ENCODE measurements around the gene CARMIL3. TPM values are rescaled to one million over a fixed set of nuclear protein-coding genes. Genes with fewer than 3 reads are reported as not detected.
"Not testable (repeated sequence)": the region's sequence is repeated elsewhere in the genome, so short reads cannot be mapped to it uniquely, and the experiment has no call there.

Gene CARMIL3, protein sequence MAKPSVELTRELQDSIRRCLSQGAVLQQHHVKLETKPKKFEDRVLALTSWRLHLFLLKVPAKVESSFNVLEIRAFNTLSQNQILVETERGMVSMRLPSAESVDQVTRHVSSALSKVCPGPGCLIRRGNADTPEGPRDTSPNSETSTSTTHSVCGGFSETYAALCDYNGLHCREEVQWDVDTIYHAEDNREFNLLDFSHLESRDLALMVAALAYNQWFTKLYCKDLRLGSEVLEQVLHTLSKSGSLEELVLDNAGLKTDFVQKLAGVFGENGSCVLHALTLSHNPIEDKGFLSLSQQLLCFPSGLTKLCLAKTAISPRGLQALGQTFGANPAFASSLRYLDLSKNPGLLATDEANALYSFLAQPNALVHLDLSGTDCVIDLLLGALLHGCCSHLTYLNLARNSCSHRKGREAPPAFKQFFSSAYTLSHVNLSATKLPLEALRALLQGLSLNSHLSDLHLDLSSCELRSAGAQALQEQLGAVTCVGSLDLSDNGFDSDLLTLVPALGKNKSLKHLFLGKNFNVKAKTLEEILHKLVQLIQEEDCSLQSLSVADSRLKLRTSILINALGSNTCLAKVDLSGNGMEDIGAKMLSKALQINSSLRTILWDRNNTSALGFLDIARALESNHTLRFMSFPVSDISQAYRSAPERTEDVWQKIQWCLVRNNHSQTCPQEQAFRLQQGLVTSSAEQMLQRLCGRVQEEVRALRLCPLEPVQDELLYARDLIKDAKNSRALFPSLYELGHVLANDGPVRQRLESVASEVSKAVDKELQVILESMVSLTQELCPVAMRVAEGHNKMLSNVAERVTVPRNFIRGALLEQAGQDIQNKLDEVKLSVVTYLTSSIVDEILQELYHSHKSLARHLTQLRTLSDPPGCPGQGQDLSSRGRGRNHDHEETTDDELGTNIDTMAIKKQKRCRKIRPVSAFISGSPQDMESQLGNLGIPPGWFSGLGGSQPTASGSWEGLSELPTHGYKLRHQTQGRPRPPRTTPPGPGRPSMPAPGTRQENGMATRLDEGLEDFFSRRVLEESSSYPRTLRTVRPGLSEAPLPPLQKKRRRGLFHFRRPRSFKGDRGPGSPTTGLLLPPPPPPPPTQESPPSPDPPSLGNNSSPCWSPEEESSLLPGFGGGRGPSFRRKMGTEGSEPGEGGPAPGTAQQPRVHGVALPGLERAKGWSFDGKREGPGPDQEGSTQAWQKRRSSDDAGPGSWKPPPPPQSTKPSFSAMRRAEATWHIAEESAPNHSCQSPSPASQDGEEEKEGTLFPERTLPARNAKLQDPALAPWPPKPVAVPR (N-terminal part only)
- 1 to 10 TPM; 1.0 to 2.3 TPM for total RNA-seq
- 1 to 10 TPM; 1.1 to 2.3 (median 1.4) TPM for polyA plus RNA-seq (ENCODE audit: insufficient read length in 6 of 6)
- long read RNA-seq, donor 1: 0 reads
- long read RNA-seq, donor 2: 0 reads
- long read RNA-seq, donor 3: 0 reads
- long read RNA-seq, donor 4: 0 reads
- long read RNA-seq, donor 5: 0 reads
- long read RNA-seq, donor 6: 0 reads
- long read RNA-seq, donor 7: 0 reads
- long read RNA-seq, donor 8: 0 reads
- long read RNA-seq, donor 9: 0 reads
- long read RNA-seq, donor 10: 0 reads
- long read RNA-seq, donor 11: 0 reads
- long read RNA-seq, donor 12: 0 reads

GRCh38 chr14:24051789-24052655 is at the start of gene CARMIL3:
Gene CARMIL3 (plus strand): TSS chr14:24052009. CDS start chr14:24052154, 145 bp downstream.
- Histone ChIP-seq H3K9me3 (no peaks in the 10 kb centered on the region), H3K27ac (peak within 1 kb of the TSS in 1 of 2 donors; percentile 65), H3K27me3 (peaks cover 0 to 37% of the 10 kb centered on the region in 2 donors), H3K4me1 (peaks cover 0 to 28% of the 10 kb centered on the region in 2 donors), H3K36me3 (no peaks in the 10 kb centered on the region), H3K4me3 (peak within 1 kb of the TSS; percentile 60 to 73)
- ATAC-seq (peak; percentile 96), DNase-seq (peak; percentile 64 to 93 (median 80))
- intact Hi-C loops (cut with DNase I): no loop called here
- no peak for TF ChIP-seq CTCF (IDR thresholded peaks at IDR 0.05)

GRCh38 chr14:24006471-24006816 is 45.4 kb upstream of the CARMIL3 start:
- H3K27me3 ChIP-seq; H3K9me3 ChIP-seq; H3K4me1 ChIP-seq; intact Hi-C loops (cut with DNase I); DNase-seq; H3K36me3 ChIP-seq: not testable (repeated sequence)
- ATAC-seq: peak; percentile 63
- Histone ChIP-seq H3K27ac (peak overlapping the region in 1 of 2 donors; percentile 50), H3K4me3 (peak overlapping the region; percentile 22 to 49)

DNA sequence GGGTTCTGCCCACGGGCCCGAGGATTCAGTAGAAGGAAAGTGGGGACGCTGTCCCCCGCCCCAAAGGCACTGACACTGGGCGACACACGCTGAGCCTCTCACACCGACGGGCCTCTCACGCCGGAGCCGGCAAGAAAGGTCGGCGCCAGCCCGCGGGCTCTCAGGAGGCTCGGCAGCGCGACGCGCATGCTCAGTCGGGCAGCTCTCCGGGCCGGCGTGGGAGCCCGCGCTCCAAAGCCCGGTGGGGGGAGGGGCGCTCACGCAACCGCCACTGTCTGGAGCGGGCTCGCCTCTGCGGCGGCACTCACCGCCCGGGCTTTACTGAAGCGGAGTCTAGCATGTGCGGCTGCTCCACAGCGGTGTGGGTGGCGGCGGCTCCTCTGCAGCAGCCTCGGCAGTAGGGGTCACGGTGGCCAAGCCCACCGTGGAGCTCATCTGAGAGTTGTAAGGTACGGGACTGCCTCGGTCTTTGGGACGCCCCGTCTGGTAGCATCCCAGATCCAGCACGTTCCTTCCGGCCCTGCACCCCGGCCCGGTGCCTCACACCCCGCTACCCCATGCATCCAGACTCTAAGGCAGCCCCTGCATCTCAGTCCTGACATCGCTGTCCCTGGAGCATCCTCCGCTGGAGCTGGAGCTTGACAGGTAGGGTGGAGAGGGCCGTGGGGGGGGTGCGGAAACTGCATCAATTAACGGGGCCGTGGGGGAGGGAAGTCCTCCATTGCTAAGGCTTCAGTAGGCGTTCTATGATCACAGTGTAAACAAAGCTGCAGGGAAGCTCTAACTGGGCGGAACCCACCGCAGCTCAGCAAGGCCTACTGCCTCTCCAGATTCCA is 44.8 kb upstream of the CARMIL3 start:
- H3K4me1 ChIP-seq; intact Hi-C loops (cut with DNase I); H3K27me3 ChIP-seq; H3K36me3 ChIP-seq; H3K9me3 ChIP-seq: not testable (repeated sequence)
- Histone ChIP-seq H3K27ac (peak overlapping the region in 1 of 2 donors; percentile 50), H3K4me3 (peak overlapping the region; percentile 22 to 49)
- DNase-seq (peak; percentile 23 to 89 (median 62)), ATAC-seq (peak; percentile 97)

- intact Hi-C loops (cut with DNase I): loop anchor here in 1 of 2 donors (10.0 kb wide), 1 partner anchor 84 kb away; the partner anchor contains the start of gene PCK2
- Histone ChIP-seq H3K4me3 (no peak overlapping the region), H3K36me3 (no peaks in the 10 kb centered on the region), H3K4me1 (peaks cover 0 to 11% of the 10 kb centered on the region in 2 donors), H3K27ac (no peak overlapping the region), H3K9me3 (no peaks in the 10 kb centered on the region), H3K27me3 (no peaks in the 10 kb centered on the region)
- no peak for ATAC-seq
- no peak for DNase-seq
- TF ChIP-seq CTCF (IDR thresholded peaks at IDR 0.05): no peak
Measured at GRCh38 chr14:24011051-24011450, 40.8 kb upstream of the CARMIL3 start.

GRCh38 chr14:24012726-24013273 is 39.0 kb upstream of the CARMIL3 start:
- not testable (repeated sequence) for H3K27ac ChIP-seq, H3K27me3 ChIP-seq, H3K36me3 ChIP-seq, H3K9me3 ChIP-seq, H3K4me1 ChIP-seq, ATAC-seq, DNase-seq, H3K4me3 ChIP-seq
- intact Hi-C loops (cut with DNase I): loop anchor here in 1 of 2 donors (10.0 kb wide), 1 partner anchor 82 kb away; the partner anchor contains the start of gene PCK2

Measured in left lung (tissue), 14 donors.